Right renal pelvis (tissue), 4 donors: Measurements from ENCODE around the gene ST6GALNAC3. TPM values are rescaled to one million over a fixed set of nuclear protein-coding genes. Genes with fewer than 3 reads are reported as not detected.
"Not testable (repeated sequence)": the region's sequence is repeated elsewhere in the genome, so short reads cannot be mapped to it uniquely, and the experiment has no call there.

Experiments used
- DNase-seq, 4 donors: peaks; one replicate each; pipeline ENCODE4 v3.0.0-alpha.2; 2013; ENCODE audit warnings: low read depth in 4 of 4, low spot score in 3 of 4, missing footprints in 1 of 4
- polyA plus RNA-seq, 4 donors: library from polyadenylated mRNA; unstranded; fragments of 120-200 nt; gene quantifications; one replicate each; pipeline ENCODE4 v1.2.1, GENCODE V29; 2013; ENCODE audit not compliant: insufficient read length in 4 of 4

Gene ST6GALNAC3
- polyA plus RNA-seq, 4 donors = 91.5 to 110 (median 97.8) TPM

DNA sequence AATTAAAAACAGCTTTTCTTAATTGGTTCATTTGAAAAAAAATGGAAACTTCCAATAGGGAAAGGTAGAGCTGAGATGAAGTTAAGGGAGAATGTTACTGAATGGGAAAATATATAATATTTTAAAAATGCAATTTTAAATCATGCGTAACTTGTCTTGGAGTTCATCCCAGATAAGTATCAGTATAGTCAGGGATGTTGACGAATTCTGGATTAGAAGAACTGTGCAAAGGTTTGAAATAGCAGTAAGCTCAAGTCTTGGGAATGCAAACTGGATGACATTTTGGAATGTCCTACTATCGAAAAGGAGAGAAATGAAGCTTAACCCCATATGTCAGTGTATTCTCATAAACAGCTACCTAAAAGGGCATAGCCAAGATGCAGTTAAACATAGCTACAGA, 4.0 kb upstream of the ST6GALNAC3 start:
- DNase-seq = no peak

GRCh38 chr1:76073481-76073880, 1.1 kb upstream of the ST6GALNAC3 start:
- DNase-seq = no peak

DNA sequence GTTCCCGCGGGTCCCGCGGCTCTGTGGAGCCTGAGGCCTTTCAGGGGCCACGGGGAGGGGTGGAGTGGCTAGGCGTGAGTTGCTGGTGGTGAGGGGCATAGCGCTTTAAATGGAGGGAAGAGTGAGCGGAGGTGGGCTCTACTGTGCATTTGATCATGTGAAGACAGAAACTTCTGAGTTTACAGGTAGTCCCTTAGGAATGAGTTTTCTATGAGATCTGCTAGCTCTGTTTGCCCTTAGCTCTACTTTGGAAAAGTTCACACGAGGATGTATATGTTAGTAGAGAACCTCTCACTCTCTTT, 593 bp downstream of the ST6GALNAC3 start:
- DNase-seq = no peak

GRCh38 chr1:76075877-76076276, 1.3 kb downstream of the ST6GALNAC3 start:
- no peak for DNase-seq

- DNase-seq = no peak
These were observed 5.1 kb downstream of the ST6GALNAC3 start for GRCh38 chr1:76079475-76080227.

DNA sequence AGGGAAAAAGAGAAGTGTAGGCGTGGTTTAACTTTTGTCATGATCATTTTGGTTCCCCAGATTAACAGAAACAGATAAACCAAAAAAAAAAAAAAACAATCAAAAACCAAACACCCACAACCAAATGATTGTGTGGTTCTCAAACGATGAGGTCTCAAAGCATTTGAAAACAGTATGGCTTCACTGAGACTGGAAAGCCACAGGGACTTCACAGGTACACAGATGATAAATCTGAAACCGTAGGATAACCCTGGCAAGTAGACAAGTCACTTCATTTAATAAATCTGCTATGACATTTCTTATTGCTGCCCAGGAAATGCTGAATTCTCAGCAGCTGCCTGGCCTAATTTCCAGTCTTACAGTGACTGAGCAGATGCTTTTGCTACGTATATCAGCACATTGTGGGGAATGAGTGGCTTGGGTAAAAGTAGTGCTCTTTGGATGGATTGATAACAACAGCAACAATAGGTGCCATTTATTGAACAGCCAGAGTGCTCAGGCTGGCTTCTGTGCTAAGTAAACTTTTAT, 6.1 kb downstream of the ST6GALNAC3 start:
- no peak for DNase-seq

GRCh38 chr1:76082062-76082461, 7.5 kb downstream of the ST6GALNAC3 start:
- no peak for DNase-seq

DNA sequence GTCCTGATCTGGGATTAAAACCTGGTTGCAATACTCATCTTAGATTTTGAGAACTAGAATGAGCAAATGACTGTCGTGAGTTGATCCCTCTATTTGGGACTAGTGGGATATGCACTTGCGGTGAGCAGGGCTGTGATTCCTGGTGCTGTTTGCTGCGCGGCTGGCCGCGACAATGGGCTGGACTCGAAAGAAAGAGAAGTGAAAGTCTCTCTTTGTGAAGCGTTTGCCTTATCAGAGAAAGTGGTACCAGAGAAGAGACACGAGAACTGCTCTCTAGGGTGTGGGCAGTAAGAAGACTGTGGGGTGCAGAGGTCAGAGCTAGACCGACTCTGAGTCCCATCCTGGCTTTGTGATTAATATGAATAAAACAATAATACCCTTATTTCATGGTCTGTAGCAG, 8.6 kb downstream of the ST6GALNAC3 start:
- DNase-seq = no peak

- DNase-seq = no peak
These were observed 9.6 kb downstream of the ST6GALNAC3 start for GRCh38 chr1:76084029-76084627.

DNA sequence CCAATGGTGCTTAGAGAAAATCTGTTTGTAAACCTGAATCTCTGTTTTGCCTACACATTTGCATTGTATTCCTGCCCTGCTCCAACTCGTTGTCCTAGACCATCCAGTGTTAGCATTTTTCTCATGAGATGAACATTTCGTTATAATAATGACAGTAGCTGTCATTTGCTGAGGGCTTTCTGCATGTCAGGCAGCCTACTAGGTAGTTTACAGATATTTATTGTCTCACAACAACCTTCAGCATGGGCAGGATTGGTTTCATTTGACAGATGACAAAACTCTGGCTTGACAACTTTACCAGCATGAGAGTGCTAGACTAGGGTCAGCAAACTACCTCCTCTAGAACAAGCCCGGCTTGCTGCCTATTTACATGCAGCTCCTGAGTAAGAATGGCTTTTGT, 10.1 kb downstream of the ST6GALNAC3 start:
- no peak for DNase-seq

- no peak for DNase-seq
These were observed 11.6 kb downstream of the ST6GALNAC3 start for GRCh38 chr1:76086109-76086508.

DNA sequence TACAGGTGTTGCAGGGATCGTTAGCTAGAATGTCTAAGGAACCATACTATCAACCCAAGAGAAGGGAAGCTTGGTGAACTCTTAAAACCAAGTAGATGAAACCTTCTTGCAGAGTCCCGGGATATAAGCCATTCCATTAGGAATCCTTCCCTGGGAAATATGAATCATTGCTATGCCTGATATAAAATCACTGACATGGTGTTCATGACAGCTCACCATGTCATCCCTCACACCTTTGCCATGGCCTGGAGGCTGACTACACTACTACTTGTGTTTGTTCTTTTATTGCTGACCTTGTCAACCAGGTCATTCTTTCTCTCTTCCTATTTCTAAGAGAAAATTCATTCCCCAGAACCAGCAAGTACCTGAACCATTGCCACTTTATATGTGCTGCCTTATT, 12.1 kb downstream of the ST6GALNAC3 start:
- no peak for DNase-seq

DNA sequence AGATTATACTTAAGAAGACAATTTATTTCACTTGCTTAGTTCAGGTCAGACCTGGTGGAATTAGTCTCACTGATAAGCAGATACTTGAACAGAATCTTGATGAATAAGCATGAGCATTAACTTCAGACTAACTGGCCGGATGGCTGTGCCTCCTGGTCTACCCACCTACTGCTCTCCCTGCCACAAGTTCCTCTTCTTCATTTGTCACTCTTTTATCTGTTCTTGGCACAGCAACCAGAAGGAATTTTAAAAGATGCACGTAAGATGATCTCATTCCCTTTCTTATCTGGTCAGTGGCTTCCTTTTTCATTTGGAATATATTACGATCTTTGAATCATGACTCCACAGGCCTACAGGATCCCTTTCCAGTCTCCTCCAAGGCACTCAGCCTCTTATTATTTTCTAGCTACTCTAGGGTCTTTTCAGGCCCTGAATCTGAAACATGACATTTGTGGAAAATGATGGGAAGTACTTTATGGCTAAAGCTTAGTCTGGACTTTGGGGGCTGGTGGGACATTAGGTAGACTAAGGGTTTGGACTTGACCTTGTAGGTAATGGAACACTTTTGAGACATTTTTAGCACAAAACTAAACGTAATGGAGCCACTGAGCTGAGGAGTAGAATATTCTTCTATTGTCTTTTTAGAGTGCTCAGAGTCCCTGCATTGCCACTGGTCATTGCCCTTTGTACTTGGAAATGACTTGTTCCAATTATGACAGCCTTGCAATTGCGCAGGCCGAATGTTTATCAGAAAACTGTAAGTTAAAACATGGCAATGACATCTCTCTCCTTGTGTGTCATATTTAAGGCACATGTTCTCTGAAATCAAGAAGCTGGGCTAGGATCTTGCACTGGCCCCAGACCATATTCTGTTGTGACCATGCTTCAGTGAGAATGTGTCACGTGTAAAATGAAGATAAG, 16.0 kb downstream of the ST6GALNAC3 start:
- DNase-seq = no peak

DNA sequence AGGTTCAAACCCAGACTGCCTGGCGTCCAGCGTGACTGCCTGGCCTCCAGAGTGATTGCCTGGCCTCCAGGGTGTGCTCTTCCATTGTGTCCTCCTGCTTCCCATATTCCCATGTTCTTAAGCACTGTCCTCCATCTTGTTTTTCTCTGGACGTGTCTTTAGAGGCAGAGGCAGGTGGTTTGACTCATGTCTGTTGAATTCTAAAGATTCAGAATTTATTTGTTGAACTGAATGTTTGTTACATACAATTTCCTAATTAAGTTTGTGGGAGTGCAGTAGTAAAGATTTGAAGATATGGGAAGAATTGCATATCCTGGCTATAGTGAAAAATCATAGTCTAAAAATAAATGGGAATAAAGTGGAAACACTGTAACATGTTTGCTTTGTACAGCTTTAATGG, 18.3 kb downstream of the ST6GALNAC3 start:
- DNase-seq = no peak

GRCh38 chr1:76093522-76094312, 19.2 kb downstream of the ST6GALNAC3 start:
- DNase-seq = no peak

DNA sequence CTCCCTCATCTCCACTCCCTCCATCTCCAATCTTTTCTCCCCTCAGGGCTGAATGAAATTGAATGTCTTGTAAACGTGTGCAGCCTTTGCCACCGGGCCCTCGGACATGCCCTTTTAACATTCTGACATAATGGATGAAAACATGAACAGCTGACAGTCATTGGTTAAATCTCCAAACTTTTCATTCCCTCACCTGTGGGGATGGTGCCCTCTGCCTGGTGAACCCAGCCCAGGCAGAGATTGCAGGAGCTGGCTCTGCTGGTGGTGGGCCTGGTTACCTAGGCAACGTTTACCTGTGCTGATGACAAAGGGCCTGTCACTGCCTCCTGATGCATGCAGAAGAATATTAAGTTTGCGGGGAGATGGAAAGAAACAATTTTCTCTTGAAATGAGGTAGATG, 21.3 kb downstream of the ST6GALNAC3 start:
- DNase-seq = no peak

GRCh38 chr1:76097064-76097463, 22.5 kb downstream of the ST6GALNAC3 start:
- DNase-seq = not testable (repeated sequence)

DNA sequence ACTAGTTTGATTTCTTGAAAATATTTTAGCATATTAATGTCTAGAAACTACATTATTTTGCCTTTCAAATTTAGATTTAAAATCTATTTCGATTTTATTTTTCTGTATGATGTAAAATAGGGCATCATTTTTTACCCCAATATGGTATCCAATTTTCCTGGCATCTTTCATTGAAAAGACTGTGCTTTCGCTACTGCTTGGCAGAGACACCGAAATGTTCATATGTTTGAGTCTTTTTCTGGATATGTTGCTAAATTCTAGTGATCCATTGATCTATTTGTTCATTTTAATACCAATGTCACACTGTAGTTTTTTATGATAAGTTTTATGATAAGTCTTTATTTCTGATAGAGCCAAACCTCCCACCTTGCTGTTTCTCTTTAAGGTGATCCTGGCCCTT, 24.3 kb downstream of the ST6GALNAC3 start:
- DNase-seq = no peak

DNA sequence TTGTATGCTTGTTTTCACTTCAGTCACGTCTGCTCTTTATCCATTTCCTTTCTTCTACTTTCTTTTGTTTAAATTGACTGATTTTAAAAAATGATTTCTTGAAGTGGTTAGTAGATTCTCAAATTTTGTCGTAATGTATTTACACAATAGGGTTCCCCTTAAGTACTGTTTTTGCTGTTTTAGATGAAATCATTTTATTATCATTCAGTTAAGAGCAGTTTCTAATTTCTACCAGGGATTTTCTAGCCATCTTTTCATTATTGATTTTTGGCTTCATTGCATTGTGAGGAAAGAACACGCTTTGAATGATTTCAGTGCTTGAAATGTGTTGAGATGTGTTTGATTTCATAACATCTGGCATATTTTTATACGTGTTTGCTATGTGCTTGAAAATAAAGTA, 27.0 kb downstream of the ST6GALNAC3 start:
- DNase-seq = no peak

DNA sequence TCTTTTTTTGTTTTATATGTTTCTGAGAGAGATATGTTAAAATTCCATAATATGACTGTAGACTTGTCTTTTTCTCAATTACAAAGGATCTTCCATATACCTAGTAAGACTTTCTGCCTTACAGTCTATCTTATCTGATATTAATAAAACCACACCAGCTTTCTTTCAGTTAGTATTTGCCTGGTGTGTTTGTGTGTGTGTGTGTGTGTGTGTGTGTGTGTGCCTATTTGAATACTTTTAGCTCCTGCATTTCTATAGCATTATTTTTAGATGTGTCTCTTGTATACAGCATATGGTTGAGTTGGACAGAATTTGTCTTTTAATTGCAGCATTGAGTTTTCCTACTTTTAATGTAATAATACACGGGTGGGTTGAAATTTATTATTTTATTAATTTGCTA, 27.5 kb downstream of the ST6GALNAC3 start:
- DNase-seq = no peak

- no peak for DNase-seq
These were observed 28.5 kb downstream of the ST6GALNAC3 start for GRCh38 chr1:76103034-76103433.
